GM12878 (cell line): ENCODE measurements around the gene FKRP. TPM values are rescaled to one million over a fixed set of nuclear protein-coding genes. Genes with fewer than 3 reads are reported as not detected.

Source experiments
- CBX3 ChIP-seq: fragments of 200-600 bp; sonication (generic); IDR thresholded peaks from 2 replicates; pipeline ENCODE4 v1.6.1; 2016; ENCODE audit warnings: low read depth, borderline replicate concordance
- ESRRA ChIP-seq: IDR thresholded peaks from 2 replicates; pipeline ENCODE4 v1.6.1; 2012; ENCODE audit warnings: mild to moderate bottlenecking, low read length, improper control_type of control experiment
- FOS ChIP-seq: IDR thresholded peaks from 3 replicates; pipeline ENCODE4 v1.6.1; 2011; ENCODE audit warnings: borderline replicate concordance; ENCODE audit not compliant: insufficient read length; ENCODE audit errors: extremely low read depth
- IKZF1 ChIP-seq: fragments of 450-650 bp; conservative IDR thresholded peaks from 2 replicates; pipeline ENCODE4 v1.6.1; 2017; ENCODE audit warnings: antibody characterized with exemption, mild to moderate bottlenecking
- KLF5 ChIP-seq: fragments of 450-650 bp; IDR thresholded peaks from 2 replicates; pipeline ENCODE4 v1.6.1; 2014; ENCODE audit warnings: mild to moderate bottlenecking; ENCODE audit not compliant: partially characterized antibody
- NFIC ChIP-seq: IDR thresholded peaks from 2 replicates; pipeline ENCODE4 v1.6.1; 2012; ENCODE audit warnings: low read depth, mild to moderate bottlenecking, inconsistent platforms, low read length, moderate library complexity
- TAF1 ChIP-seq: IDR thresholded peaks from 2 replicates; pipeline ENCODE4 v1.6.1; 2011; ENCODE audit warnings: mild to moderate bottlenecking, low read depth, low read length, borderline replicate concordance
- TBL1XR1 ChIP-seq: IDR thresholded peaks from 2 replicates; pipeline ENCODE4 v1.6.1; 2012; ENCODE audit warnings: low read depth, low read length, improper control_type of control experiment
- YBX1 ChIP-seq: fragments of 450-650 bp; IDR thresholded peaks from 2 replicates; pipeline ENCODE4 v1.6.1; 2016; ENCODE audit warnings: antibody characterized with exemption
- ZNF207 ChIP-seq: fragments of 450-650 bp; IDR thresholded peaks from 2 replicates; pipeline ENCODE4 v1.6.1; 2014; ENCODE audit warnings: antibody characterized with exemption, mild to moderate bottlenecking, borderline replicate concordance
- ZZZ3 ChIP-seq: IDR thresholded peaks from 2 replicates; pipeline ENCODE4 v1.6.1; 2011; ENCODE audit warnings: low read depth; ENCODE audit not compliant: control insufficient read depth, insufficient read length
- polyA plus RNA-seq, 11 experiments: library from polyadenylated mRNA; depleted of rRNA in 4 of 11; unstranded in 6 of 11; stranded (reverse) in 5 of 11; fragments of >200 nt; fragmentation: Nextera tagmentation in 4 of 11; fragmentation: Illumina TruSeq in 1 of 11; extraction: Ambion mirVana in 4 of 11; extraction: Trizol in 1 of 11; gene quantifications; 1 replicate in 1 of 11; 2 replicates in 10 of 11; pipeline versions ENCODE4 v1.2.1 to v1.2.3, GENCODE V29; 2011 to 2016; ENCODE audit warnings: inconsistent platforms in 2 of 11, missing spikeins in 2 of 11, low read depth in 1 of 11
- total RNA-seq, 4 experiments: library from RNA; depleted of rRNA in 3 of 4; stranded (reverse); fragments of >200 nt in 3 of 4; fragmentation: Illumina TruSeq in 1 of 4; extraction: Trizol in 1 of 4; gene quantifications; 2 replicates each; pipeline versions ENCODE4 v1.2.1 to v1.2.3, GENCODE V29; 2013 to 2021
- TF ChIP-seq, protein P1 (sequence below): fragments of 450-650 bp; IDR thresholded peaks from 2 replicates; pipeline ENCODE4 v1.6.1; 2016; ENCODE audit warnings: mild to moderate bottlenecking
- TF ChIP-seq, protein P2 (sequence below): fragments of 450-650 bp; IDR thresholded peaks from 2 replicates; pipeline ENCODE4 v1.6.1; 2016; ENCODE audit warnings: mild to moderate bottlenecking, moderate library complexity, borderline replicate concordance
- TF ChIP-seq, protein P3 (sequence below): IDR thresholded peaks from 2 replicates; pipeline ENCODE4 v1.6.1; 2012; ENCODE audit warnings: mild to moderate bottlenecking, low read depth, low read length
- TF ChIP-seq, protein P4 (sequence below): IDR thresholded peaks from 2 replicates; pipeline ENCODE4 v1.6.1; 2012; ENCODE audit warnings: low read length, inconsistent platforms
- TF ChIP-seq, protein P5 (sequence below): fragments of 150-350 bp; IDR thresholded peaks from 2 replicates; pipeline ENCODE4 v1.6.1; 2016; ENCODE audit warnings: low read depth, low read length

FKRP gene
- total and polyA plus RNA-seq, 10 of the 15 experiments (the other 5 are each of a cell fraction or from before 2014, with no cell fraction given), result 1.3 to 14.1 (median 7.8) TPM

DNA sequence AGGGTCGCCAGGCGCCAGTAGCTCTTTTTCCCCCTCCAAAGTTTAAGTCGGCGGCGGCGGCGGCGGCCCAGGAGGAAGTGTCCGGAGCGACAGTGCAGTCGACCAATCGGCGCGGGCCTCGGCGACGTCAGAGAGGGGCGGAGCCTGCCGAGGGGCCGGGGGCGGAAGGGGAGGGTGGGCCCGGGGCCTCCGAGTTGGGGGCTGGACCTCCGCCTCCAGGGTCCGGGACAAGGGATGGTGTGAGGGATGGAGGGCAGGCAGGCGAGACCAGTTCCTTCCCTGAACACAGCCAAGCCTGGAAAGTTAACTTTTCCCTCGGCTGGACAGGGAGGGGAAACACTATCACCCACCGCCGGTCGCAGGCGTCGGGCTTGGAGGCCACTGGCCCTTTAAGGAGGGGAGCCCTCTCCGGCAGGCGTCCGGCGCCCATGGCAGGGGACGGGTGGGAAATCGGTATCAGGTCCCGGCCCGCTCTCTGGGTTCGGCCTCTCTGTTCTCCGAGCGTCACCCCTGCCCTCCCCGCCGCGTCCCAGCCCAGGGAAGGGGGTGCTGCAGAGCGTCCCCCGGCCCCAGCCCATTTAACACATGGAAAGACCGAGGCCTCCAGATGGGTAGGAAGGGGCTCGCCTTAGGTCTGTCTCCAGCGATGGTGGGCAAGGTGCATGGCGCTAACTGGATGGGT, 28.7 kb upstream of the FKRP start, which contains the start of gene PRKD2 (continued):
- TF ChIP-seq, protein P1, sequence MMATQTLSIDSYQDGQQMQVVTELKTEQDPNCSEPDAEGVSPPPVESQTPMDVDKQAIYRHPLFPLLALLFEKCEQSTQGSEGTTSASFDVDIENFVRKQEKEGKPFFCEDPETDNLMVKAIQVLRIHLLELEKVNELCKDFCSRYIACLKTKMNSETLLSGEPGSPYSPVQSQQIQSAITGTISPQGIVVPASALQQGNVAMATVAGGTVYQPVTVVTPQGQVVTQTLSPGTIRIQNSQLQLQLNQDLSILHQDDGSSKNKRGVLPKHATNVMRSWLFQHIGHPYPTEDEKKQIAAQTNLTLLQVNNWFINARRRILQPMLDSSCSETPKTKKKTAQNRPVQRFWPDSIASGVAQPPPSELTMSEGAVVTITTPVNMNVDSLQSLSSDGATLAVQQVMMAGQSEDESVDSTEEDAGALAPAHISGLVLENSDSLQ, result peak; percentile 97
- no peak for TF ChIP-seq YBX1
- TF ChIP-seq ESRRA, result no peak
- TF ChIP-seq FOS, result no peak
- TF ChIP-seq, protein P2, sequence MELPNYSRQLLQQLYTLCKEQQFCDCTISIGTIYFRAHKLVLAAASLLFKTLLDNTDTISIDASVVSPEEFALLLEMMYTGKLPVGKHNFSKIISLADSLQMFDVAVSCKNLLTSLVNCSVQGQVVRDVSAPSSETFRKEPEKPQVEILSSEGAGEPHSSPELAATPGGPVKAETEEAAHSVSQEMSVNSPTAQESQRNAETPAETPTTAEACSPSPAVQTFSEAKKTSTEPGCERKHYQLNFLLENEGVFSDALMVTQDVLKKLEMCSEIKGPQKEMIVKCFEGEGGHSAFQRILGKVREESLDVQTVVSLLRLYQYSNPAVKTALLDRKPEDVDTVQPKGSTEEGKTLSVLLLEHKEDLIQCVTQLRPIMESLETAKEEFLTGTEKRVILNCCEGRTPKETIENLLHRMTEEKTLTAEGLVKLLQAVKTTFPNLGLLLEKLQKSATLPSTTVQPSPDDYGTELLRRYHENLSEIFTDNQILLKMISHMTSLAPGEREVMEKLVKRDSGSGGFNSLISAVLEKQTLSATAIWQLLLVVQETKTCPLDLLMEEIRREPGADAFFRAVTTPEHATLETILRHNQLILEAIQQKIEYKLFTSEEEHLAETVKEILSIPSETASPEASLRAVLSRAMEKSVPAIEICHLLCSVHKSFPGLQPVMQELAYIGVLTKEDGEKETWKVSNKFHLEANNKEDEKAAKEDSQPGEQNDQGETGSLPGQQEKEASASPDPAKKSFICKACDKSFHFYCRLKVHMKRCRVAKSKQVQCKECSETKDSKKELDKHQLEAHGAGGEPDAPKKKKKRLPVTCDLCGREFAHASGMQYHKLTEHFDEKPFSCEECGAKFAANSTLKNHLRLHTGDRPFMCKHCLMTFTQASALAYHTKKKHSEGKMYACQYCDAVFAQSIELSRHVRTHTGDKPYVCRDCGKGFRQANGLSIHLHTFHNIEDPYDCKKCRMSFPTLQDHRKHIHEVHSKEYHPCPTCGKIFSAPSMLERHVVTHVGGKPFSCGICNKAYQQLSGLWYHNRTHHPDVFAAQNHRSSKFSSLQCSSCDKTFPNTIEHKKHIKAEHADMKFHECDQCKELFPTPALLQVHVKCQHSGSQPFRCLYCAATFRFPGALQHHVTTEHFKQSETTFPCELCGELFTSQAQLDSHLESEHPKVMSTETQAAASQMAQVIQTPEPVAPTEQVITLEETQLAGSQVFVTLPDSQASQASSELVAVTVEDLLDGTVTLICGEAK, result no peak
- TF ChIP-seq IKZF1, result peak; percentile 42; the same call in 1 of the 2 replicates
- TF ChIP-seq, protein P3, sequence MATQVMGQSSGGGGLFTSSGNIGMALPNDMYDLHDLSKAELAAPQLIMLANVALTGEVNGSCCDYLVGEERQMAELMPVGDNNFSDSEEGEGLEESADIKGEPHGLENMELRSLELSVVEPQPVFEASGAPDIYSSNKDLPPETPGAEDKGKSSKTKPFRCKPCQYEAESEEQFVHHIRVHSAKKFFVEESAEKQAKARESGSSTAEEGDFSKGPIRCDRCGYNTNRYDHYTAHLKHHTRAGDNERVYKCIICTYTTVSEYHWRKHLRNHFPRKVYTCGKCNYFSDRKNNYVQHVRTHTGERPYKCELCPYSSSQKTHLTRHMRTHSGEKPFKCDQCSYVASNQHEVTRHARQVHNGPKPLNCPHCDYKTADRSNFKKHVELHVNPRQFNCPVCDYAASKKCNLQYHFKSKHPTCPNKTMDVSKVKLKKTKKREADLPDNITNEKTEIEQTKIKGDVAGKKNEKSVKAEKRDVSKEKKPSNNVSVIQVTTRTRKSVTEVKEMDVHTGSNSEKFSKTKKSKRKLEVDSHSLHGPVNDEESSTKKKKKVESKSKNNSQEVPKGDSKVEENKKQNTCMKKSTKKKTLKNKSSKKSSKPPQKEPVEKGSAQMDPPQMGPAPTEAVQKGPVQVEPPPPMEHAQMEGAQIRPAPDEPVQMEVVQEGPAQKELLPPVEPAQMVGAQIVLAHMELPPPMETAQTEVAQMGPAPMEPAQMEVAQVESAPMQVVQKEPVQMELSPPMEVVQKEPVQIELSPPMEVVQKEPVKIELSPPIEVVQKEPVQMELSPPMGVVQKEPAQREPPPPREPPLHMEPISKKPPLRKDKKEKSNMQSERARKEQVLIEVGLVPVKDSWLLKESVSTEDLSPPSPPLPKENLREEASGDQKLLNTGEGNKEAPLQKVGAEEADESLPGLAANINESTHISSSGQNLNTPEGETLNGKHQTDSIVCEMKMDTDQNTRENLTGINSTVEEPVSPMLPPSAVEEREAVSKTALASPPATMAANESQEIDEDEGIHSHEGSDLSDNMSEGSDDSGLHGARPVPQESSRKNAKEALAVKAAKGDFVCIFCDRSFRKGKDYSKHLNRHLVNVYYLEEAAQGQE, result no peak
- TF ChIP-seq, protein P4, sequence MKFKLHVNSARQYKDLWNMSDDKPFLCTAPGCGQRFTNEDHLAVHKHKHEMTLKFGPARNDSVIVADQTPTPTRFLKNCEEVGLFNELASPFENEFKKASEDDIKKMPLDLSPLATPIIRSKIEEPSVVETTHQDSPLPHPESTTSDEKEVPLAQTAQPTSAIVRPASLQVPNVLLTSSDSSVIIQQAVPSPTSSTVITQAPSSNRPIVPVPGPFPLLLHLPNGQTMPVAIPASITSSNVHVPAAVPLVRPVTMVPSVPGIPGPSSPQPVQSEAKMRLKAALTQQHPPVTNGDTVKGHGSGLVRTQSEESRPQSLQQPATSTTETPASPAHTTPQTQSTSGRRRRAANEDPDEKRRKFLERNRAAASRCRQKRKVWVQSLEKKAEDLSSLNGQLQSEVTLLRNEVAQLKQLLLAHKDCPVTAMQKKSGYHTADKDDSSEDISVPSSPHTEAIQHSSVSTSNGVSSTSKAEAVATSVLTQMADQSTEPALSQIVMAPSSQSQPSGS, result no peak
- TF ChIP-seq TBL1XR1, result no peak
- no peak for TF ChIP-seq NFIC
- no peak for TF ChIP-seq CBX3
- TF ChIP-seq TAF1, result peak; percentile 8; the same call in 1 of the 2 replicates
- TF ChIP-seq ZNF207, result no peak
- no peak for TF ChIP-seq ZZZ3
- no peak for TF ChIP-seq KLF5
- TF ChIP-seq, protein P5, sequence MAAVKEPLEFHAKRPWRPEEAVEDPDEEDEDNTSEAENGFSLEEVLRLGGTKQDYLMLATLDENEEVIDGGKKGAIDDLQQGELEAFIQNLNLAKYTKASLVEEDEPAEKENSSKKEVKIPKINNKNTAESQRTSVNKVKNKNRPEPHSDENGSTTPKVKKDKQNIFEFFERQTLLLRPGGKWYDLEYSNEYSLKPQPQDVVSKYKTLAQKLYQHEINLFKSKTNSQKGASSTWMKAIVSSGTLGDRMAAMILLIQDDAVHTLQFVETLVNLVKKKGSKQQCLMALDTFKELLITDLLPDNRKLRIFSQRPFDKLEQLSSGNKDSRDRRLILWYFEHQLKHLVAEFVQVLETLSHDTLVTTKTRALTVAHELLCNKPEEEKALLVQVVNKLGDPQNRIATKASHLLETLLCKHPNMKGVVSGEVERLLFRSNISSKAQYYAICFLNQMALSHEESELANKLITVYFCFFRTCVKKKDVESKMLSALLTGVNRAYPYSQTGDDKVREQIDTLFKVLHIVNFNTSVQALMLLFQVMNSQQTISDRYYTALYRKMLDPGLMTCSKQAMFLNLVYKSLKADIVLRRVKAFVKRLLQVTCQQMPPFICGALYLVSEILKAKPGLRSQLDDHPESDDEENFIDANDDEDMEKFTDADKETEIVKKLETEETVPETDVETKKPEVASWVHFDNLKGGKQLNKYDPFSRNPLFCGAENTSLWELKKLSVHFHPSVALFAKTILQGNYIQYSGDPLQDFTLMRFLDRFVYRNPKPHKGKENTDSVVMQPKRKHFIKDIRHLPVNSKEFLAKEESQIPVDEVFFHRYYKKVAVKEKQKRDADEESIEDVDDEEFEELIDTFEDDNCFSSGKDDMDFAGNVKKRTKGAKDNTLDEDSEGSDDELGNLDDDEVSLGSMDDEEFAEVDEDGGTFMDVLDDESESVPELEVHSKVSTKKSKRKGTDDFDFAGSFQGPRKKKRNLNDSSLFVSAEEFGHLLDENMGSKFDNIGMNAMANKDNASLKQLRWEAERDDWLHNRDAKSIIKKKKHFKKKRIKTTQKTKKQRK, result no peak
